Left kidney (tissue), 2 donors: ENCODE results near the gene CXCL1. TPM values are rescaled to one million over a fixed set of nuclear protein-coding genes. Genes with fewer than 3 reads are reported as not detected.
"Not testable (repeated sequence)": the region's sequence is repeated elsewhere in the genome, so short reads cannot be mapped to it uniquely, and the experiment has no call there.

Experiments
- DNase-seq: peaks from one replicate; pipeline ENCODE4 v3.0.0-alpha.2; 2013
- polyA plus RNA-seq: library from polyadenylated mRNA; unstranded; fragments of 120-200 nt; gene quantifications from one replicate; pipeline ENCODE4 v1.2.1, GENCODE V29; 2013; ENCODE audit not compliant: insufficient read length

The CXCL1 gene
- polyA plus RNA-seq, 1 donor: 0.50 TPM

DNA sequence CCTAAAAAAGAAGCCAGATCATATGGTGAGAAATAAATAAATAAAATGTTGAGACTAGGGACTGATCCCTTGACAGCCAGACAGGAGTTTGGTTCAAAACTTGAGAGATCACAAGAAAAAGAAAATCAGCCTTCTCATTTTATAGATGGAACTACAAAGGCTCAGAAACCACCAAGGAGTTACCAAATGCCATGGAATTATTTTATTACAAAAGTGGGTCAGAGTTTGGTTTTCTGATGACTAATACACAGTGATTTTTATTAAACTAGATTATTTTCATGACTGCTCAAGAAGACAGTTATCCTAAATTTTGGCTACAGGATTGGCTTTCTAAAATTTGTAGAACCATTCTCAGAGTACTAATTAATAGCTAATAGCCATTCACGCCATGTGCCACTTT is 6.2 kb downstream of the CXCL1 start:
- no peak for DNase-seq

DNA sequence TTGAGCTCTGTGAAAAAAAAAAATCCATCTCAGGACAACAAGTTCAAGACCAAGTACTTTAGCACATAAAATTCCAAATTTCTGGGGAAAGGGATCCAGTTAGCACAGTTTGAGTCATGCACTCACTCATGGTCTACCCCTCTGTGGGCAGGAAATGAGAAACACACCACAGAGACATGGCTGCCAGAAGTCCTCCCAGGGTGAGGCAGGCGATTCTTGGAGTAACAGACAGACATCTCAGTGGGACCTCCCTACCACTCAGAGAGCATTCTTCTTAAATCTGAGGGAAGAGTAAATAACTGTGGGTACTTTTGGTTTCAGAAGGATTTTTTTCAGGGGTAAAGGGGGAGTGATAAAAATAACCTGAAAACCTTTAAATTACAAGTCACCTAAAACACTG is 14.1 kb downstream of the CXCL1 start:
- DNase-seq: no peak

DNA sequence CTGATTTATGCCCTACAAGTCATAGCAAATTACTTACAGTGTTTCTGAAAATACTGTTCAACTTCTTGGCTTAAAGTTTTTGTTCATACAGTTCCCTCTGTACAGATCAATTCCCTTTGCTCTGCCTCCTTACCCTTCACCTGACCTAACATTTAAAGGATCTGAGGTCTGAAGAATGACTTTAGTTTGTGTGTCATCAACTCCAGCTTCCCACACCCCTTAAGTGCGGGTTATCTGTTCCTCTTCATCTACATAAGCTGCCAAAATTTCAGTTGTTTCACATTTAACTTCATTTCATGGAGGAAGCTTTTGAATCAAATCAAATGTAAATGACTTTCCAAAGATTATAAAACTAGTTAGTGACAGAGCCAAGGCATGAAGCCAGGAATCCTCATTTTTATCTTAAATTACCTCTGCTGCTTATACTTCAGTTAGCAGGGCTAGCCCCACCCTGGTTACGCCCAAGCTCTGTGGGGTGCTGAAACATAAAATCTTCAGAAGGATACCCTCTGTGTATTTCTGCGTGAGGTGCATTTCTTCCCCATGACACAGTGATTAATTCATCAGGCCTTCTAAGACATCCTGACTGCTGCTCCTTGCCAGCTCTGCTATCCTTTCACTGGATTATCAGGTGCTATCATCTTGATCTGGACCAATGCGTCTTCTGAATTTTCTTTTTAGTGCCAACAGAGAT is 16.5 kb downstream of the CXCL1 start:
- DNase-seq: no peak

DNA sequence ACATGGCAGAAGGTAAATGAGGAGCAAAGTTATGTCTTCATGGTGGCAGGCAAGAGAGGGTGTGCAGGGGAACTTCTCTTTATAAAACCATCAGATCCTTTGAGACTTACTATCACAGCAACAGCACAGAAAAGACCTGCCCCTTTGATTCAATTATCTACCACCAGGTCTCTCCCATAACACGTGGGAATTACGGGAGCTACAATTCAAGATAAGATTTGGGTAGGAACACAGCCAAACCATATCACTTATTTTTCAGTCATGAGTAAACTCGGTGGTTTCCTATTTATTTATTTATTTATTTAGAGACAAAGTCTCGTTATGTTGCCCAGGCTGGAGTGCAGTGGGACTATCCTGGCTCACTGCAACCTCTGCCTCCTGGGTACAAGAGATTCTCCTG is 22.1 kb downstream of the CXCL1 start:
- DNase-seq: no peak

DNA sequence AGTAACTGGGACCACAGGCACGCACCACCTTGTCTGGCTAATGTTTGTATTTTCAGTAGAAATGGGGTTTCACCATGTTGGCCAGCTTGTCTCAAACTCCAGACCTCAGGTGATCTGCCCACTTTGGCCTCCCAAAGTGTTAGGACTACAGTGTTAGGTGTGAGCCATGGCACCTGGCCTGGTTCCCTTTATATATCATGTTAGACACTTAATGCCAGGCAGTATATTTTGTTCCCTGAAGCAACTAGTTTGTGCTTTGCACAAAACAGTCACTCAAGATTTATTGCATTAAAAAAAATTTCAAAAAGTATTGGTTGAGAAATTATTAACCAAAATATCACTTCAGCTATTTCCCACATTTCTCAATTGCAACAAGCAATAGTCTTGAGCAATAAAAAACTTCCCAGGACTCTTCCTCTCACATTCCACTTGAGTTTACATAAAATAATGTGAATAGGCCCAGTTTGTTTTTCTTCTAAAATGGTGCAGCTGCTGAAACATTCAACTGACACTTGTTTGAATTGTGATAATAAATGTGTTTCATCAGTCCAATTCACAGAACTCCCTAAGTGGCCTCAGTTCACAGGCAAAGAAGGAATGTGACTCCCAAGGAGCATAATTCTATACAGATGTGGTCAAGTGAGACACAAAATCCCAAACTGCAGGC is 22.7 kb downstream of the CXCL1 start:
- DNase-seq: no peak

DNA sequence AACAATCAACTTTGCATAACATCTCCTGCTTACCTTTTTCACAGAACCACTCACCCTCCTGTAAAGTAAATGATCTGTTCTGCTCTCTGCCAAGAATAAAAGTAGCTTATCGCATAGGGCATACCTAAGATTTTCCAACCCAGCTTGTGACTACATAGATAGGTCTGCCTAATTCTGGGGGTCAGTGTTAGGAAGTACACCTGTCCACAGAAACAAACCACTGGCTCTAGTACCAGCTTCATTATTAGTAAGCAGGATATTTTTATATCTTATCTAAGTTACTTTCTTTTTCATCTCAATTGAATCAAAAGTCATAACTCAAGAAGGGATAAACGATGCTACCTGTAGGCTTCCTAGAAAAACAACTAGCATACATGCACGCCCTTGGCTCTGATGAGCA is 23.8 kb downstream of the CXCL1 start:
- no peak for DNase-seq

DNA sequence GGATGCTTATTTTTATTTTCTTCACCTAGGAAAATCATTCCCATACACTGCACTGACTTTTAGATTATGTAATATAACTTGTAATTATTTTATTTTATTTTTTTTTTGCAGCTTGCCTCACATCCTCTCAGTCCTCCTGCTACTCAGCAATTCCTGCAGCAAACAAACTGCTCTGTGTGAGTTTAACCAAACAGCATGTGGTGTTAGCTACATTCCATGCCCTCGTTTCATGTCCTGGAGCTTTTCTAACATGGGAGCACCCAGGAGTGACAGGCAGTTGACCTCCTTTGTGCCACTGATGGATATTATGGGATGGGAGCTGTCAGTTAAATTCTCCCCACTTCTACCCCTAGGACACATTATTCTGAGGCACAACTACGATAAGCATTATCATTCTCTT is 24.8 kb downstream of the CXCL1 start:
- DNase-seq: no peak

DNA sequence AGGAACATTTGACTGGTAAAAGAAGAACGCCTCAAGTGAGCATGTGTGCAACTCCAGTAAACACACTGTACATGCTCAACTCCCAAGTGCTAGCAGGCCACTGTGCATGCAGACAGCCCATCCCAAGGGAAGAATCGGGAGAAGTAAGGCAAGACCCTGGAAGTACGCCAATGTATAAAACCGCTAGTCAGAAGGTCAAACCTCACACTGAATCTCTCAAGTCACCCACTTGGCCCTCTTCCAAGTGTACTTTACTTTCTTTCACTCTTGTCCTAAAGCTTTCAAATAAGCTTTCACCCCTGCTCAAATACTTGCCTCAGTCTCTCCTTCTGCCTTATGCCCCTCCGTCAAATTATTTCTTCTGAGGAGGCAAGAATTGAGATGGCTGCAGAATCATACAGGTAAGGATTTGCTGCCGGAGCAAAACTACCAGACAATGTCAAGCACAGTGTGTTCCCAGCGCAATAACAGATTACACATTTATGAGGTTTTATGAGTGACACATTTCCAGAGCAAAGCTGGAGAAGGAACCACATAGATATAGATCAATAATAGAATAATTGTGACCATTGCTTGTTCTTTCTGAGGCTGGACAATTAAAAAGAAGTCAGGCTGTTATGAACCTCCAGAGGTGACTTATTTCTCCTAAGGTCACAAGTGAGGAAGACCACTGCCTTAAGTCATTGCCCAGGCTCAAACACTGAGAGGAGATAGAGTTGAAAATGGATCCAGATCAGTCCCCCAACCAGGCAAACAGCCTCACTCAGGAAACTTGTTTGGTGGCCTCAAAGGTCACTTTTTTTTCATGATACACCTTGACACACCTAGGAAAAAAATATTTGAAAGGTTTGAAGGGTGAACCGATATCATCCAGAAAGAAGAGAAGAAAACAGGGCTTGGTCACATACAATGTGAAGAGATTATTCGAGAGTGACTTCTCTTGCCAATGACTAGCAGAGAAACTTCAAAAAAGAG is 26.3 kb downstream of the CXCL1 start:
- no peak for DNase-seq

DNA sequence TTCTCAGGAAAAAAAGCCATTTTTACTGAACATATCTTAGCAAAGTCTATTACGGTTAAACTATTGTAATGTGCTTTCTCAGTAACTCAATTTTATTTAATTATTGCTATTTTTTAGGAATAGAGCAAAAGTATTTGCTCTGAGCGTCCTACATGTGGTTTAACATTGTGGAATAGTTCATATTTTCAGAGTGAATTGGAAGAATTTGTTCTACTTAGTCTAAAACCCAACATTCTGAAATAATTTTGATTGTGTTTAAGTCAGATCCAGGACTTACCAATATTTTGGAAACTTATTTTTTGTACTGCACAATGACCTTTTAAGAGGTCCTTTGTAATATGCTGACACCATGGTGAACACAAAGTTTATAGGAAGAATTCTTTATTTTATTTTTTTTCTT is 27.2 kb downstream of the CXCL1 start:
- DNase-seq: no peak

DNA sequence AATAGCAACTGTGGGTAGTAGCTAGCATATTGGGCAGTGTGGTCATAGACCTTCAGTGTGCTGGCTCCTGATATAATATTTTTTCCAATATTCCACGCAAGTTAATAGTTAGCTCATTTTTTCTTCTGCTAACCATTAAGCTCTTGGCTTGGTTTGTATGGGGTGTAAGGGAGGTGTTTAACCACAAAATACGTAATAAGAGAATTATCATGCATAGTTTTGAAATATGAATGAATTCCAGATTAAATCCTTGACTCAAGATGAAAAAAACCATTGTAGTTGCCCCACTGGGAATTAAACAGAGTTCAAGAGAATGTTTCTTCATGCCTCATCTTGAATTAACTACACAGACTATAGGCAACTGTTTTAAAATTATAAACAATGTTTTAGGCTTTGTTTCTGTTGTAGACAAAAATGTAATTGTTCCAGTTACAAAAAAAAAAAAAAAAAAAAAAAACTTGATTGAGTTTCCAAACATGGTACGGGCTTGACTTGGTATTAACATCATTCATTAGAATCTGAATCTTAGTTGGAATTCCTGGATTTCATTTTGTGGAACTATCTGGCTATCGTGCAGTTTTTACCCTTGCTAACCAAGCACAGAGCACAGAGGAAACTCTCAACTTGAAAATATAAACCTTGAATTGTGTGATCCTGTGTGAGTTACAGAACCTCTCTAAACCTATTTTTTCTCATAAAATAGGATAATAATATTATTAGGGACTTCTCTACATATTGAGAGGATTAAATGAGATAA is 28.4 kb downstream of the CXCL1 start:
- DNase-seq: no peak

DNA sequence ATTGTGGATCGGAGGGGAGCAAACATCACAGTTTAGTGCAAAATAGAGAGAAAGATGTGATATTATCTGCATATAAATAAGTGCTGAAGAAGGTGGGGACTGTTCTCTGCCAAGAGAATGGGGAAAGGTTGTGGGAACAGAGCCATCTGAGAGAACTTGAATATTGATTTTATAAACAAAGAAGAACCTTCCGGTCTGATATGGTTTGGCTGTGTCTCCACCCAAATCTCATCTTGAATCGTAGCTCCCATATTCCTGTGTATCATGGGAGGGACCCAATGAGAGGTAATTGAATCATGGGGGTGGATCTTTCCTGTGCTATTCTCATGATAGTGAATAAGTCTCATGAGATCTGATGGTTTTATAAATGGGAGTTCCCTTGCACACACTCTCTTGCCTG is 30.1 kb downstream of the CXCL1 start:
- not testable (repeated sequence) for DNase-seq

DNA sequence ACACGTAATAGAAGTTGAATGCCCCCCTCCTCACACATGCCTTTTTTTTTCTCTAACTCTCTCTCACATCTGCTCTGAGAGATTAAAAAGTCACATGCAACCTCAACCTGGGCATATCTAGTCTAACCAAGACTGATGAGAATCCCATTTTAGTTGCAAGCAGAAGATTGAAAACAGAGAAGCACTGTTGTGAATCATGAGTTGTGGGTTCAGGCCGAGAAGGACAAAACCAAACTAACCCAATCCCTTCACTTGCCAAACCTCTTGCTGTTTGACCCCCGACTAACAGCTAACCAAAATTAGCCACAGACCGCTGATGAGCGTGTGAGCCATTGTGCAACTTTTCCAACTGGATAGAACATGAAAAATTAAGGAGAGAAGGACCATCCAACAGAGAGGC is 31.8 kb downstream of the CXCL1 start:
- DNase-seq: no peak

DNA sequence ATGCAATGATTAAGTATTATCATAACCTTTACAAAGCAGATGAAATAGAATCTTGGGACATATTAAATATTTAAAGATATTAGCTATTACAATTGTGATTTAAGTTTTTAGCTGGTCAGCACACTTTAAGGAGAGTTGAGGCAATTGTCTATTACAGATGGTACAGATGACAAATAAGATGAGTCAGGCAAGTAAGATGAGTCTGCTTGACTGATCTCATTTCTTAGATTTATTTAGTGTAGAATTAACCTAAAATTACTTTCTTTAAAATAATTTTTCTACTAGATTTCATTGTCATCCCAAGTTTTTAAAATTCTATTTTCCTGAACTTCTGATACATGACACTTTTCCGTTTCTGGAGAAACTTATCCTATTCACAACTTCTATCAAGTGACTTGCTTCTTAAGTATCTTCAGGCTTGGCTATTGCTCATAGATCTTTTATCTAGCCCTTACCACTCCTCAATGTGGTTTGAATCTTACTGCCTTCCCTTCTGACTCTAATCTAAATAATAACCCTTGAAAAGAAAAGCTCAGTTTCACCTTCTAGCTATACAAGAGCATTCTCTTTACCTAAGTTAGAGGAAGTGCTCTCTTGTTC is 32.9 kb downstream of the CXCL1 start:
- DNase-seq: no peak

DNA sequence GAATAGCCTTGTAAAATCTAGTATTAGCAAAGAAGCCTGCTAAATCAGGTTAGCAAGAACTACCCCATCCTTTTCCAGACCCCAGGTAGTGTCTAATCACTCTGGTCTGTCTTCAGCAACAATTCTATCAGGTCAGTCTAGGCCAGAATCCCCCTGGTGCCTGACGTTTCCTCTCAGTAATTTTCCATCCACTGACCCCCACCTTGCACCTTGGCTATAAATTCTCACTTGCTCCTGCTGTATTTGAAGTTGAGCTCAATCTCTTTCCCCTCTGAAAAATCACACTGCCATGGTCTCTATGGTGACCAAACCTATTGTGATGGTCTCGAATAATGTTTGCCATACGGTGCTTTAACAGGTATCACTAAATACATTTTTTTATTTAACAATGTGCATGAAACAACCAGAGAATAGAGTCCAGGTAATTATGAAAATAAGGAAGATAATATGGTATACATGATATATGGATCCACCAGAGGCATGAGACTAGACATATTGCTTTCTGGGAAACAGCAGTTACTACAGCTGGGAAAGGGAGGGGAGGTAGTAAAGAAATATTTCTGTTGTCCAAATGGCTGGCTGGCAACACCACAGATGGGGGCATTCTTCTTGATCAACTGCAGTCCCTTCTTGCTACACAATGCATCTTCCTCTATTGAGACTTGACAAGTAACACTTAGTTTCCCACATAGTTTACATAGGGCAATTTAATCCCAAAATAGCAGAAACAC is 33.8 kb downstream of the CXCL1 start:
- no peak for DNase-seq

DNA sequence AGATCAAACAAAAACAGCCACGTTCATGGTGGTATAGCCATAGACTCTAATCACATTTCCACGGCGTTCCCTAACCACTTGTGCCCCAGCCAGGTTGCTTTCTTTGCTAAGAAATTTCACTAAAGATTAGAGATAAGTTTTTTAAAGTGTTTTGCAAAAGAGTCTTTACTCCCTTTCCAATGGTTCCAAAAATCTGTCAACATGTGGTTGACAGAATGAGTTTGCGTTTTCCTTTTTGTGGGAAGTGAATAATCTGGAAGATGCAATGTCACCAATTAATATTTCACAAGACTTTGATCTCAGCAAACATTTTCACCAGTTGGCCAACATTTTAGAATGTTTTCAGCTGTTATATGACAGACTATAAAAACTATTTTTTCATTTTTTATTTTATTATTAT is 35.3 kb downstream of the CXCL1 start:
- DNase-seq: no peak

DNA sequence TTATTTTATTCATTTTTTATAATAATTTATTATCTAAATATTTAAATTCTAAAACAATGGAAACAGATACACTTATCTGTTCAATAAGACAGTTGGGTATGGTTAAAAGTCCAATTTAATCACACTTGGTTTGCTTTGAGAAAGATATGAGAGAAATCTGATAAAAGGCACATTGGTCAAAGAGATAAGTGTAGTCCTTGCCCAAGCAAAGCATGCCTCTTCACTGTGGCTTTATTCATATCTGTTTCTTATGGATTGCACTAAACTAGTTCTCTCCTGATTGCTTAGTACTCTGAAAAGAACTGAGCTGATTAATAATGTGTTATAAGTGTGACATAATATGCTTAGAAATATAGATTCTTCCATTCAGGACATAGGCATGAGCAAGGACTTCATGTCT is 39.8 kb downstream of the CXCL1 start:
- DNase-seq: no peak

DNA sequence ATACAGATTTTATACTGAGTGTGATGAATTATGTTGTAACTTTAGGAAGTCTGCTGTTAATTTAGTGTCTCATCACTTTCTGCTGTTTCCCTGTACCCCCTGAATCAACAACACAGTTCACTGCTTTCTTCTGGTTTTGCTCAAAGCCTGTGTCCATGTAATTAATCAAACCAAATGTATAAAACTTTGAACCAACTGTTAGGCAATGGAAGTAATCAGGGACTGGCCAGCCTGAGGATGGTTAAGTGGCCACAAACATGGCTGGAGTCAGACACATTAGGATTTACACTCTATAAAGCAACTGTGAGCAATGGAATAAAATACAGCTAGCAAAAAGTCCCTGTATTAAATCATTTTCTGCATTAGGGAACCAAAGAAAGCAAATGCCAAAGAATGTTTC is 42.6 kb downstream of the CXCL1 start:
- no peak for DNase-seq

DNA sequence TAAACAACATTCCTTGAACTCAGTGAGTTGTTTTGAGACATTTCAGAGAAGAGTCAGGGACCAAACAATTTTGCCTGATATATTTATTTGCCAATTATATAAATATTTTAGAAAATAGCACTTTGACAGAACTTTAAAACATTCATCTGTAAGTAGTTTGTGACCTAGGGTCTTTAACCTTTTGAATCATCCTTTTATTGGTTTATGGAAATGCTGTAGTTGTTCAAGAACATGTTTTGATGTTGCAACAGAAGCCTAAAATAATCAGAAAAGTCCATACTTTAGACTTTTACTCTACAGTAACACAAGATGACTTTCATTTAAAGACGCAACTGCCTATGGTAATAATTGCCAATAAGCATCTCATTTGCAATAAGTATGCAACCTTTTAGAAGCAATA is 43.0 kb downstream of the CXCL1 start:
- DNase-seq: no peak

DNA sequence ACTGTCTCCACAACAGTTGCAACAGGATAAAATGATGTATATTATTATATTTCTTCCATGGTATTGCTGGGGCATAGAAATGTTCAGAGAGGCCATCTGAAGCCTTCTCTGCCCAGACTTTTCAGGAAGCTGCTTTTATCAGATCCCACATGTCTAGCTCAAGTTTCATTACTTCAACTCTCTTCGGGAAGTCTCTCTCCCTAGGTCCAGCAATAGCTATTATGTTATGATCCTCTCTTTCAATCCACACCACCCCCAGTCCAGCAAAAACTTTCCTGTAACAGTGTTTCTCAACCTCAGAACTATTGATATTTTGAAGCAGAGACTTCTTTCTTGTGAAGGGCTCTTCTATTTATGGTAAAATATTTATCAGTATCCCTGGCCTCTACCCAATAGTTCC is 44.9 kb downstream of the CXCL1 start:
- no peak for DNase-seq

DNA sequence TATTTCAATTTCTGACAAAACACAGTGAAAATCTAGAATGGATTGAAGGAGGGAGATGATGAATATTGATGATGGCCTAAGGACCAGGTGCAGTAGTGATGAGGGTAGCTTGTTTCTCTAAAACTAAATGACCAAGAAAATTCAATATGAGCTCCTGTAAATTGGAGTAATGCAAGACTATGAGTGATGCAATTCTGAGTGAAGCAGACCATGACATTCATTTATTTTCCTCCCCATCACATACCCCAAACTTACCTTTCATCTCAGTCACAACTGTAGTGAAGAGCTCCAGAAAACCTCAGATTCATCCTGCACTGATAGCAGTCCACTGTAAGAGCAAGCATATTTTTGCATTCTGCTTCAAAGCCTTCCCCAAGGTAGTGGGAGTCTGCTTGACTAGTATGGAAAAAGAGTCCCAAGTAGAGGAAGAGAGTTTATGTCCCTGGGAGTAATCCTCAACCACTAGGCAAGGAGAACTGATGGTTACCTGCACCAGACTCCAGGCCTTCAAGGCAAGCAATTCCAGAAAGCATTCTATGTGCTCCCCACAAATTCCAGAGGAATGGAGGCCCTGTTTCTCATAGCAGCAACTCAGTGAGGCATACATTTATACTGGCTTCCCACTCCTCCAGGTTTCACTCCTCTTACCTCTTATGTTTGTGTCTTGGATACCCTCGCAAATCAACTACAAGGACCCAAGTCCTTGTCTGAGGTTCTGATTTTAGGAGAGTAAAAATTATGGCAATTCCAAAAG is 47.2 kb downstream of the CXCL1 start:
- DNase-seq: no peak
